GM10847 (cell line): ENCODE data around the gene ORC1.

Experiments
- POLR2A ChIP-seq: IDR thresholded peaks from 2 replicates; pipeline ENCODE4 v1.6.1; 2011; ENCODE audit not compliant: insufficient read length; ENCODE audit errors: extremely low read depth

The ORC1 gene

DNA sequence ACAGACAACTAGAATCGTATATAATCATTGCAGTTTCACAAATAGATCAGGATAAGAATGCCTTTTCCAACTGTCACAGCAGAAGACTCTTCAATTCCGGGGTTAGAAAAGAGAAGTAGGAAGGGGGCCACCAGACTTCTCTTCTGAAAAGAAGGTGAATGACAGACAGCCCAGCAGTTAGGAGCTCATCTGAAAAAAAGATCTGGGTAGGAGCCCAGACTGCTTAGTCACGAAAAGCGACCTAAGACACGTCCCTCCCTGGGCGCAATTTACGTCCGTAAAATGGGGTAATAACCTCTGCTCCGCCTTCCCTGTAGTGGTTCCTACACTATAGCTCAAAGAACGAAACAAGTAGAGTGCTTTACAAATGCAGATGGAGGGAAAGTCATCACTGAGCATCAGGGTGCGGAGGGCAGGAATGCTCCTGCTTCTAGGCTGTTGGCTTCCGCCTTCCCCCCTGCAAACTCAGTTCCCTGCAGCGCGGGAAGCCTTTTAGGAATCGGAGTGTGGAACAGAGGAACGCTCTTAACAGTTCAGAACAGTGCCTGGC, 582 bp downstream of the ORC1 start:
- no peak for TF ChIP-seq POLR2A

DNA sequence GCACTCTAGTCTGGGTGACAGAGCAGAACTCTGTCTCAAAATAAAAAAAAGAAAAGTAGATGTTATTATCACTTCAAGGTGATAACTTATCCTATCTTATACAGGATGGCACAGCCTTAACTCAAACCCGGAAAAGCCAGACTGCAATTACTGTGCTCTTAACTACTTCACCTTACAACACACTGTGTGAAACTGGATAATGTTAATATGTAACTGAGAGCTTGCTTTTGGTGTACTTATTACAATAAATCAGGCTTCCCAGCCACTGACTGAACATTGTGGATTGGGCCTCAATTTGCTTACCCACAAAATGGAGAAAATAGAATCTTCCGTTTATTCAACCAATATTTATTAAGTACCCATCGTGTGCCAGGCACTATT, 1.4 kb downstream of the ORC1 start:
- TF ChIP-seq POLR2A: no peak

DNA sequence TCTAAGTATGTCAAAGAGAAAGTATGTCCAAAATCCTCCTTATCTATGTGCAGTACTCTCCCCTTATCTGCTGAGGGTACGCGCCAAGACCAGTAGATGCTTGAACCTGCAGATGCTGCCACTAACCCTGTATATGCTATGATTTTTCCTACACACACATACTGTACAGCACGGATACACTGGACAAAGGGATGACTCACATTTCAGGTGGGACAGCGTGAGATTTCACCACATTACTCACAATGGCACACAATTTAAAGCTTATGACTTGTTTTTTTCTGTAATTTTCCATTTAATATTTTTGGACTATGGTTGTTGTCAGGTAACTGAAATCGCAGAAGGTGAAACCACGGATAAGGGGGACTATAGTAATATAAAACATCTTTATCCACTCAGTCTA, 4.1 kb downstream of the ORC1 start:
- TF ChIP-seq POLR2A: no peak

DNA sequence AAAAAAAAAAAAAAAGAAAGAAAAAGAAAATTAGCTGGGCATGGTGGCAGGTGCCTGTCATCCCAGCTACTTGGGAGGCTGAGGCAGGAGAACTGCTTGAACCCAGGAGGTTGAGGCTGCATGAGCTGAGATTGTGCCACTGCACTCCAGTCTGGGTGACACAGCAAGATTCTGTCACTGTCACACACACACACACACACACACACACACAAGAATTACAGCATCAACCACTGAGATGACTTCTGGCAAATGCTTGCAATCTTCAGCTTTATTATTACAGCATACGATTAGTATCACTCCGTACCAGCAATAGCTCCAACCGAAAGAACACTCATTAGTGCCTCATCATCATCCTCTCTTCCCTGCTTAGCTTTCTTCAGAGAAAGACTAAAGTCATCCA, 4.6 kb downstream of the ORC1 start:
- no peak for TF ChIP-seq POLR2A

DNA sequence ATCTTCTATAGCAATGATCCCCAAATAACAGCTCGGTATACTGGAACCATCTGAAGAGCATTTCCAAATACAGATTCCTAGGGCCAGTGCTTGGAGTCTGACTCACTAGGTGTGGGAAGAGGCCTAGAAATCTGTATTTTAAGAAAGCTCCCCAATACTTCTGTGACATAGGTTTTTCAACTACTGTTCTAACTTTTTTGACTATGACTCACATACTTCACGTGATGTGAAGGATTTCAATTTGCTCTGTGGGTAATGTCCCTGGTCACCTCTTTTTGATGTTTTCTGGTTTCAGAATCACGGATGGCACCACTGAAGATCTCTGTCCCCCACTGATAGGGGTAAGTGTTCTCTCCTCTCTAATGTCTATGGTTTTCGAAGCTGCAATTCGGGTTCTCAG, 11.0 kb downstream of the ORC1 start:
- no peak for TF ChIP-seq POLR2A

DNA sequence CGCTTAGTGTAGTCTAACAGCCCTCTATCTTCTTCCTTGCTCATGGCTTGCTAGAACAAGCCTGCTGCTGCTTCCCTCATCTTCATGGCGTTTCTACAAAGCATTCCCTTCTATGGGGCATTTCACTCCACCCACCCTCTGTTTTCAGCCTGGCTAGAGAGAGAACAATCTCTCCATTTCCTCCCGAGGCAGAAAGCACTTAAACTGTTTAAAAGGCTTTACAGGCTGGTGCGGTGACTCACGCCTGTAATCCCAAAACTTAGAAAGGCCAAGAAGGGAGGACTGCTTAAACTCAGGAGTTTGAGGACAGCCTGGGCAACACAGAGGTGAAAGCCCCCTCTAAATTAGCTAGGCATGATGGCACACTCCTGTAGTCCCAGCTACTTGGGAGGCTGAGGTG, 17.8 kb downstream of the ORC1 start:
- TF ChIP-seq POLR2A: no peak

DNA sequence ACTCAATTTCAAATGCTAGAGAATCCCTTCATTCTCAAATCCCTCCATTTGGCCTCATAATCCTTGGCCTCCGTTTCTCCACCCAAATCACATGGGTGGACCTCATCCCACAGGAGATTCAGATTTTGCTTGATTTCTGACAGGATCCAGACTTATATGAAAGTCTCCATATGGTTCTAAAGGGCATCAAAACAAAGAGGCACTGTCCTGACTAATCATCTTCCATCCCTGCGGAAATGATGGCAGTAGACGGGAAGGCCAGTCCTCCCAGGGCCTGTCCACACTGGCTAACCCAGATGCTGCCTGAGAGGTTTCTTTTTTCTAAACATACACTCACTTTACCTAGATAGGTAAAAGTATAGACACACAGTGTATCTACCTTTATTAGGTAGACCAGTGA, 18.8 kb downstream of the ORC1 start:
- no peak for TF ChIP-seq POLR2A

DNA sequence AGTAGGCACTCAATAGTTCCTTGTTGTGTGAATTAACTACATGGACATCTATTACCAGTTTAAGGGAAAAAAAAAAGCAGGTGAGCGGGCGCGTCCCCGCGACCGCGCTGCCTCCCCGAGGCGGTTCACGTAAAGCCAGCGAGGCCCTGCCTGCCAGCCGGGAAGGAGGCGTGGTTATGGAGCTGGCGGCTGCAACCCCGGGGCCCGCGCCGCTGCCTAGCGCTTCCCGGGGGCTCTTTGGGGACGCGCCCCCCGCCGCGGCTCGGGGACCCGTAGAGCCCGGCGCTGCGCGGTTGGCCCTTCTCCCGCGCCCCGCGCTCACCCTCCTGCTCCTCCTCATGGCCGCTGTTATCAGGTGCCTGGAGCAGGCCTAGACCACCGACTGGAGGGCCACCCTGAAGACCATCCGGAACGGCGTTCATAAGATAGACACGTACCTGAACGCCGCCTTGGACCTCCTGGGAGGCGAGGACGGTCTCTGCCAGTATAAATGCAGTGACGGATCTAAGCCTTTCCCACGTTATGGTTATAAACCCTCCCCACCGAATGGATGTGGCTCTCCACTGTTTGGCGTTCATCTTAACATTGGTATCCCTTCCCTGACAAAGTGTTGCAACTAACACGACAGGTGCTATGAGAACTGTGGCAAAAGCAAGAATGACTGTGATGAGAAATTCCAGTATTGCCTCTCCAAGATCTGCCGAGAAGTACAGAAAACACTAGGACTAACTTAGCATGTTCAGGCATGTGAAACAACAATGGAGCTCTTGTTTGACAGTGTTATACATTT, 35.6 kb downstream of the ORC1 start:
- no peak for TF ChIP-seq POLR2A

DNA sequence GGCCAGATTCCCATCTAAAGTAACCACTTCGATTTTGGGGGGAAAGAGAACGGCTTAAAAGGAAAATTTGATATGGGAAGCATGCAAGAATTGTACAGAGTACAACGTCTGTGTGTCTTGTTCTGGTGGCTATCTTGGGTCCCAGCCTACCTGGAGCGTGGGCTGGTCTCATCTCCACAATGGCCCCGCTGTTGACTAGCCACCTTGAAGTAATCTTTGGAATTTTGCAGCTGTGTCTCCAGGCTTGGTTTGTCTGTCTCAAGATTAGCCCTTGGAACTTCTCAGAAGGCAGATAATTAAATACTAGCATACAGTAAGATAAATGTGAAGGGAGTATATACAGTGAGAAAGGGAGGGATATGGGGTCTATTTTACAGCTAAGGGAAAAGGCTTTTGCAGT, 37.0 kb downstream of the ORC1 start:
- no peak for TF ChIP-seq POLR2A

DNA sequence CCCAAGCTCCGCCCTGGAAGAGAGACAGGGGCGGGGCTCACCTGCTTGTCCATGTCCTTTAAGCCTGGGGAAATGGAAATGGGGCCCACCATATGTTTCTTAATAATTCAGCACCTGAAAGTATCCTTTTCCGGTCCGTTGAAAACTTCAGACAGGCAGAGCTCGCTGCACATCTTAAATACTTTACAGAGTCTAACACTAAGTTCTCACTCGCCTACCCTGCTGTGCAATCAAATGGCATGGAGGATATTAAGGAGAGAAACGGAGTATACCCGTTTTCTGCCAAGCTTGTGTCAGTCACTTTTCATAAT, 37.8 kb downstream of the ORC1 start:
- no peak for TF ChIP-seq POLR2A

DNA sequence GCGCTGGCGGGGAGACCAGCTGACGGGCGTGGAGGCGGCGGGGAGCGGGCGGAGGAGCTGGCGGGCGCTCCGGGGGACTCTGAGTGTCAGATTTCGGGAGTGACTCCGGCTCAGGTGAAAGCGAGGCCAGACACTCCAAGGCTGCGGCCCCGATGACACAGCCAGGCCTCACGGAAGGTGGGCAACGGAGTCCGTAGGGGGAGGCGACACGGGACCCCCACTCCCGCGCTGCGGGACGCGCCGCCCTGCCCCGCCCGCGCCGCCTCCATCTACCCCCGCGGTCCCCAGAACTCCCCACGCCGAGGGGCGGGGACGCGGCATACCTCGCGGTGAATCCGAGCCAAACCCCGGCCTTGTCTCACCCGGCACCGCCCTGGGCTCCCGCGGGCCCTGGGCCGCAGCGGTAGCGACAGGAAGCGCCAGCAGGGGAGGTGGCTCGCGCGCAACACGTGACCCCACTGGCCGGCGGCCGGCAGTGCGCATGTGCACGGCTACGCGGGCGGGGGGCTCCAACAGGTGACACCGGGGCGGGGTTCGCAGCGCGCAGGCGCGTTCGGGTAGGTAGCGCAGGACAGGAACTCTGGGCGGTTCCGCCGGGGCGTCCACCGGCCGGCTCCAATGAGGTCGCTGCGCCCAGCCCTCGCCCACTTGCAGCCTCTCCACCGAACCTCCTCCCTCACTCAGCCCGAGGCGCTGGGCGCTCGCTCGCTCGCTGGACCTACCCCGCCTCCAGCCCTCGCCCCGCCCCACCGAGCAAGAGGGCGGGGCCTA, 38.3 kb downstream of the ORC1 start, which contains the start of gene CC2D1B:
Gene CC2D1B, minus strand, starts transcription at position 460 of the 771 bp plus-strand sequence. CDS start 1,585 bp downstream, outside the sequence.
- peak; percentile 96 for TF ChIP-seq POLR2A

DNA sequence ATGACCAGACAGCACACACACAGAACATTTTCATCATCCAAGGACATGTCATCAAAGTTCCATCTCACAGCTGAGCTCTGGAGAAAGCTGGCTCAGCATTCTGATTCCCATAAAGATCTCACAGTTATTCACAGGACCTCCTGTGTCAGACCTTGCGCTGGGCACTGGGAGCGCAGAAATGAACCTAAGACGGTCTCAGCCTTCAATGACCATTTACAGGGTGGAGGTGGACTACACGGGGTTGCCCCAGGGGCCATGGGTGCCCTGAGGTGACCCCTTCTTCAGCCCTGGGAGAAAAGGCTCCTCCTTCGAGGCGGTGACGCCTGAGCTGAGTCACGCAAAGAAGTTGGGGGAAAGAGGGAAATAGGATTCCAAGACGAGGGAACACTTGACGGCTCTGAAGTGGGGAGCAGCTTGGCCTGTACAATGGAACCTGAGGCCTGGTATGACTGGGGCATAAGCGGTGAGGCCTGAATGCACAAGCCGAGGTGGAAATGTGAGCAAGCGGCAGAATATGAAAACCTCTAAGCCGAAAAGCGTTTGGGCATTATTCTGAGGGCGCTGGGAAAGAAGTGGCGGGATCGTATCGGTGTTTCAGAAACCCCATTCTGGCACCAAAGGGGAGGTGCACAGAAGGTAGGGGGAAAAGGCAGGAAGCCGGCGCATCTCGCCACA, 39.0 kb downstream of the ORC1 start:
- no peak for TF ChIP-seq POLR2A

DNA sequence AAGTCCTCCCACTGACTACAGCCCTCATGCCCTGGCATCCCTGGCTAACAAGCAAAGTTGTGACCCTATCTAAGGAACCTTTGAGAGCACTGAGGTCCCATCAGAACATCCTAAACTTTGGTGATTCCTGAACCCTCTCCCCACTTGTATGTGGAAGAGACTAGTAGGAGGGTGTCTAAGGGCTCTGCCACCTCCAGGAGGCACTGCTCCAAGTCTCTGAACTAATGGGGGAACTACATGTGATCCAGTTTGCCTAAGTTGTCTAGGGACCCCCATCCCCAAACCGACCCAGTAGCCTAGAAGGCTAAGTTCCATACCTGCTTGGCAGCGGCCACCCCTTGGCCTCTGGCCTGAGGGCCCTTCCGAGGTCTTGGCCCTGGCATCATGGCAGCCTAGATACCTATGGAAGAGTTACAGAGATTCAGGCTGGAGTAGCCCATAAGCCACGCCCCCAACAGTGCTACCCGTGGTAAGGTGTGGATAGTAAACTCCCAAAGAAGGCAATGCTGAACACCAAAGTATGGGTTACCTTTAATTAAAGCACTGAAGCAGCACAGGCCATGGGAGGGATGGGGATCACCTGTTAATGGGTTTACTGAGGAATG, 39.9 kb downstream of the ORC1 start:
- TF ChIP-seq POLR2A: no peak

DNA sequence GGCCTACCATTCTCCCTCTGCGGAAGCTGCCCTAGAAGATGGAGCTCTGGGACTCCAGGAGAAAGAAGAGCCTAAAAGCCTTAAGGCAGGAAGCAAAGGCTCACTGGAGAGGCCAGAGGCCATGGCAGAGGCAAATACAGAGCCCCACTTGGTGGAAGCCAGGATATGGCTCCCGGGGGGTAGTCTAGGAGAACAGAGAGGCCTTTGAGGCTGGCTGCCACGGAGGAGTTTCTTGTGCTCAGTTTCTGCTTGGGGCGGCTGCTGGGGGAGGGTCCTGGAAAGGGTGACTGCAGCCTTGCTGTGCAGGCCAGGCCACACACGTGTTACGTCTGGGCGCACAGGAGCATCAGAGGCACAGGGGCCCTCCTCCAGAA, 43.6 kb downstream of the ORC1 start:
- no peak for TF ChIP-seq POLR2A
